Vagina (tissue), 2 donors: ENCODE results near the gene RGS6.

ENCODE experiments used
- POLR2A ChIP-seq, 2 donors: fragments of 450-650 bp; IDR thresholded peaks; one replicate each; pipeline ENCODE4 v1.6.1; 2017; ENCODE audit warnings: antibody characterized with exemption in 2 of 2, mild to moderate bottlenecking in 2 of 2, moderate library complexity in 2 of 2
- TF ChIP-seq, protein P1 (sequence below), 3 experiments: fragments of 450-650 bp in 2 of 3; fragments of 200-600 bp in 1 of 3; sonication (generic) in 1 of 3; IDR thresholded peaks; one replicate each; pipeline ENCODE4 v1.5.1; 2017 to 2019; ENCODE audit warnings: antibody characterized with exemption in 3 of 3, mild to moderate bottlenecking in 2 of 3, moderate library complexity in 2 of 3

DNA sequence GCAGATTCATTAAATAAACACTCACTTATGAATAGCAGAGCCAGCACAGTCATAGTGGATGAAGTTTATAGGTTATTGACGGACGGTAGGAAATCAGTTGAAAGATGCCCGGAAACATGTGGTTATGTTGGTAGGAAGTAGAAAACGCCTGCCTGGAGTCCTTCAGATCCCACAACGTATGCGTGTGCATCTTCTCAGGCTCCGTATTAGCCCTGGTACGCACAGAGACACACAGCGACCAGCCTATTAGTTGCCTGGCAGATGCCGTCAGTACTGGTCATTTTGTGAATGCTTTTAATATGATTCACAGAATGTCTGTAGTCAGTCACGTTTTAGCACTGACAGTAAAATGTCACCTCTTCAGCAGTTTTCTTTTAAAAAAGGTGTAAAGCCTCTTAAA is 196.4 kb downstream of the RGS6 start:
- TF ChIP-seq, protein P1, sequence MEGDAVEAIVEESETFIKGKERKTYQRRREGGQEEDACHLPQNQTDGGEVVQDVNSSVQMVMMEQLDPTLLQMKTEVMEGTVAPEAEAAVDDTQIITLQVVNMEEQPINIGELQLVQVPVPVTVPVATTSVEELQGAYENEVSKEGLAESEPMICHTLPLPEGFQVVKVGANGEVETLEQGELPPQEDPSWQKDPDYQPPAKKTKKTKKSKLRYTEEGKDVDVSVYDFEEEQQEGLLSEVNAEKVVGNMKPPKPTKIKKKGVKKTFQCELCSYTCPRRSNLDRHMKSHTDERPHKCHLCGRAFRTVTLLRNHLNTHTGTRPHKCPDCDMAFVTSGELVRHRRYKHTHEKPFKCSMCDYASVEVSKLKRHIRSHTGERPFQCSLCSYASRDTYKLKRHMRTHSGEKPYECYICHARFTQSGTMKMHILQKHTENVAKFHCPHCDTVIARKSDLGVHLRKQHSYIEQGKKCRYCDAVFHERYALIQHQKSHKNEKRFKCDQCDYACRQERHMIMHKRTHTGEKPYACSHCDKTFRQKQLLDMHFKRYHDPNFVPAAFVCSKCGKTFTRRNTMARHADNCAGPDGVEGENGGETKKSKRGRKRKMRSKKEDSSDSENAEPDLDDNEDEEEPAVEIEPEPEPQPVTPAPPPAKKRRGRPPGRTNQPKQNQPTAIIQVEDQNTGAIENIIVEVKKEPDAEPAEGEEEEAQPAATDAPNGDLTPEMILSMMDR (IDR thresholded peaks at IDR 0.05): no peak
- TF ChIP-seq POLR2A (IDR thresholded peaks at IDR 0.05): no peak
